Right ventricle myocardium superior (tissue), 1 donor: ENCODE results near the gene ESR2. TPM values are rescaled to one million over a fixed set of nuclear protein-coding genes. Genes with fewer than 3 reads are reported as not detected.
"Not testable (repeated sequence)": the region's sequence is repeated elsewhere in the genome, so short reads cannot be mapped to it uniquely, and the experiment has no call there.

ENCODE experiments used
- ATAC-seq: fragments of 200-7000 bp; cut with Tn5 transposase; one replicate; pipeline ENCODE4 v1.9.1; 2020; ENCODE audit warnings: mild to moderate bottlenecking; ENCODE audit not compliant: poor library complexity
- DNase-seq: peaks from one replicate; pipeline ENCODE4 v3.0.0-alpha.2; 2020
- intact Hi-C: fragments of 100-400 bp; cut with DNase I; formaldehyde crosslinking; loops from one replicate; pipeline ENCODE4 v1.11.2; 2022
- microRNA-seq: library from miRNA; unstranded; fragments of <30 nt; microRNA quantifications from one replicate; pipeline ENCODE4 v1.2.0, GENCODE V29; 2020
- total RNA-seq: library from RNA; stranded (reverse); fragmentation: NEBNext Ultra II Directional; extraction: Animal tissue kit (Norgen Biotek cat#: 25700); gene quantifications from one replicate; pipeline ENCODE4 v1.2.1, GENCODE V29; 2021
- donor health status: DM: no; HTN: yes; CAD: no; lungs with severe emphysema.

The ESR2 gene
- total RNA-seq, 1 donor from 2014 or later, result 0.86 TPM

- intact Hi-C loops, ATAC-seq, DNase-seq: not testable (repeated sequence)
These were observed 256.1 kb downstream of the ESR2 start for GRCh38 chr14:64037869-64038745.

- intact Hi-C loops, result no loop called here
- ATAC-seq (no peak), DNase-seq (no peak)
These were observed 259.0 kb downstream of the ESR2 start for GRCh38 chr14:64035143-64035542.

Small RNA genes within 50 kb of the gene (microRNA-seq; reads per million reads assigned to microRNA genes)
- not detected for gene MIR548H1

Other genes starting within 250 kb of the ESR2 start
- 63.8 TPM for gene MTHFD1, start 94.0 kb upstream of the ESR2 start, total RNA-seq
- gene AKAP5, start 171.1 kb upstream of the ESR2 start, total RNA-seq, result 0.16 TPM
- 15.2 TPM for gene ZBTB25, start 209.5 kb upstream of the ESR2 start, total RNA-seq
- gene ZBTB1, start 210.4 kb upstream of the ESR2 start, total RNA-seq, result 21.5 TPM
- gene HSPA2, start 246.4 kb upstream of the ESR2 start, total RNA-seq, result 14.1 TPM